Measurements from ENCODE around the gene PTPRZ1. TPM values are rescaled to one million over a fixed set of nuclear protein-coding genes. Genes with fewer than 3 reads are reported as not detected.

Gene PTPRZ1
- total RNA-seq, 4 donors from 2014 or later = 0.75 to 1.1 (median 0.98) TPM; not detected in 1

DNA sequence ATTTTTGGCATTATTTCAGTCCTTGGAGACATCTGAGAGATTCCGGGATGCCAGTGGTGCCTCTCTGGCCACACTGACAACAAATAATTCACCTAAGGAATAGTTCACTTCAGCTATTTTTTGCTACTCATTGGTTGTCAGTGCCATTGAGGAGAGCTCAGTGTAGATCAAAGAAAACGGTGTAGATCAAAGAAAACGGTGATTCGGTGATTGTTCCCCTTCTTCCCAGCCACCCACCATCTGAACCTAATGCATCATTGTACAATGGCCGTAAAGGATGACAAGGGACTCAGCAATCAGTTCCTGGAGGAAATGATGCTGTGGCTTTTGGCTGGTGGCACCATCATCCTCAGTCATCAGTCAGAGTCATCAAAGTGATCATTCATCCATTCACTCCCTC, 80.6 kb downstream of the PTPRZ1 start:
- TF ChIP-seq, protein P1, sequence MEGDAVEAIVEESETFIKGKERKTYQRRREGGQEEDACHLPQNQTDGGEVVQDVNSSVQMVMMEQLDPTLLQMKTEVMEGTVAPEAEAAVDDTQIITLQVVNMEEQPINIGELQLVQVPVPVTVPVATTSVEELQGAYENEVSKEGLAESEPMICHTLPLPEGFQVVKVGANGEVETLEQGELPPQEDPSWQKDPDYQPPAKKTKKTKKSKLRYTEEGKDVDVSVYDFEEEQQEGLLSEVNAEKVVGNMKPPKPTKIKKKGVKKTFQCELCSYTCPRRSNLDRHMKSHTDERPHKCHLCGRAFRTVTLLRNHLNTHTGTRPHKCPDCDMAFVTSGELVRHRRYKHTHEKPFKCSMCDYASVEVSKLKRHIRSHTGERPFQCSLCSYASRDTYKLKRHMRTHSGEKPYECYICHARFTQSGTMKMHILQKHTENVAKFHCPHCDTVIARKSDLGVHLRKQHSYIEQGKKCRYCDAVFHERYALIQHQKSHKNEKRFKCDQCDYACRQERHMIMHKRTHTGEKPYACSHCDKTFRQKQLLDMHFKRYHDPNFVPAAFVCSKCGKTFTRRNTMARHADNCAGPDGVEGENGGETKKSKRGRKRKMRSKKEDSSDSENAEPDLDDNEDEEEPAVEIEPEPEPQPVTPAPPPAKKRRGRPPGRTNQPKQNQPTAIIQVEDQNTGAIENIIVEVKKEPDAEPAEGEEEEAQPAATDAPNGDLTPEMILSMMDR (IDR thresholded peaks at IDR 0.05; ENCODE audit: low read depth) = no peak

DNA sequence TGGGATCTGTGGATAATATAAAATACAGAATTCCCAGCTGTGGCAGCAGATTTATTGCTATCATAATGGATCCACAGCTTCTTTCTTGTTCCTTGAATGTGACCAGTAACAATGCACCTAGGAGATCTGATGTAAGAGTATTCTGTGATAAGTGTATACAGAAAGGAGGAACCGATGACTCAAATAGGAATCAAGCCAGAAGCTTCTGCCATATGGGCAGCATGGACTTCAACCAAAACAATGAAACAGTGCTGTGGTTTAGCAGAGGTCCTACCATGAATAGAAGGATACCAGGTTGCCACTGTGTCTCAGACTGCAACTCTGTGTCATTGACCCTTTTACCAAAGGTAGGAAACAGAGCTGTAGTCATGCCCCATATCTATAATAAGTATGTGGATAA, 81.8 kb downstream of the PTPRZ1 start:
- TF ChIP-seq, protein P1 (IDR thresholded peaks at IDR 0.05; ENCODE audit: low read depth) = no peak

DNA sequence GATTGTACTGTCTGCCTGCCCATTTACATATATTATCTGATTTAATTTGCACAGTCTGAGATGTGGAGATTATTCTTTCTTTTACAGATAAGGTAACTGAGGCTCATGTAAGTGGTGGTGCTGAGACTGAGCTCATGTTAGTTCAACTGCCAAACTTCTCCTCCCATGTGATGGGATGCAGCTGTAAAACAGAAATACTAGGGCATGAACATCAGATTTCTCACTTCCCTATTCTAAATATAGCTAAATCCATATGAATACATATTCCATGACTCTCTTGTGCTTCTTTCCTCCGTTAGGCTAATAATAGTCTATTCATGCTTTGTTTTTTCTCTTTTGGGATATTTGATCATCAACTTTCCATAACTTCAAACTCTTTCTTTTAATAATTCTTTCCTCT, 84.7 kb downstream of the PTPRZ1 start:
- TF ChIP-seq, protein P1 (IDR thresholded peaks at IDR 0.05; ENCODE audit: low read depth) = no peak

DNA sequence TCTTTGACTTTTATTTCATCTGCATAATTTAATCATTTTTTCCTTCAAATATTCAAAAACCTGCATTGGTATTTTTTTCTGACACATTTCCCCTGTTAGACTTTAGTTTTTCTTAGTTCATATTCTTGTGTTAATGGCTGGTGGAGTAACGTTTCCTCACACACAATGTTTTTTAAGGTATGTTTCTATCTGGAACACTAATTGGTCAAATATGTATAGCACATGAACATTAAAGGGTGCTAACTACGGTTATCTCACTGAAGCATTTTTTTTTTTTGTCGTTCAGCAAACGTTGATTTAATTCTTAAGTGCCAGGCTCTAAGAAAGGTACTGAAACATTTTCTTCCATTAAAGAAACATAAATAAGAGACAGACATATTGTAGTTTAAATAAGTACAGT, 87.7 kb downstream of the PTPRZ1 start:
- TF ChIP-seq, protein P1 (IDR thresholded peaks at IDR 0.05; ENCODE audit: low read depth) = no peak

DNA sequence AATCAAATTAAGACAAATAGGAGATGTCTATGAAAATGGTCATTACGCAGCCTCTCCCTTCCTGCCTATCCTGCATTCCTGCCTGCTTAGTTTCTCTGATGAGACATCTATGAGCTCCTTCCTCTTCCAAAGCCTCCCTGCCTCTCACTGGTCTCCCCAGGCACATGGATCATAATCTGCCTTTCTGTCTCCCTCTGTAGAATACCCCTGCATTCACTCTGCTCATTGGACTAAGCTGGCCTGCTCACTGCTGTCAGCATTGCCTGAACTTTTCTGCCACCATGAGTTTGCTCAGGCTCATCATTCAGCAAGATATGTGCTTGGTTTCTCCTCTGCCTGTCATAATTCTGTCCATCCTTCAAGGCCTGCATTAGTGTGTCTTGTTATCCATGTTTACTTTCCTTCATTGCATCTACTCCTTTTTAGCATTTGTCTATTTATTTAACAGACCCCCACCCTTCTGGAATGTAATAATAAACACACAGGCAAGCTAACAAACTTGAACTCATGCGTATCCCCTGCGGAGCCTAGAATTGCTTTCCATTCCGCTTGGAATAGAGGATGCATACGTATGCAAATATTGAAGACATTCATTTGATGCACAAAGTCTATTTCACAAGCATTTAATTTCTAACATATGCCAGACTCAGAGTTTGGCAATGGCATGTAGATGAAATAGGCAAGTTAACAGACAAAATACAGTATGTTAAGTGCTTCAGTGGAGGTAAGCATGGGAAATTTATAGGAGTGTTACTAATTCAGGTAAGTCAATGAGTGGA, 88.3 kb downstream of the PTPRZ1 start:
- TF ChIP-seq, protein P1 (IDR thresholded peaks at IDR 0.05; ENCODE audit: low read depth) = no peak

DNA sequence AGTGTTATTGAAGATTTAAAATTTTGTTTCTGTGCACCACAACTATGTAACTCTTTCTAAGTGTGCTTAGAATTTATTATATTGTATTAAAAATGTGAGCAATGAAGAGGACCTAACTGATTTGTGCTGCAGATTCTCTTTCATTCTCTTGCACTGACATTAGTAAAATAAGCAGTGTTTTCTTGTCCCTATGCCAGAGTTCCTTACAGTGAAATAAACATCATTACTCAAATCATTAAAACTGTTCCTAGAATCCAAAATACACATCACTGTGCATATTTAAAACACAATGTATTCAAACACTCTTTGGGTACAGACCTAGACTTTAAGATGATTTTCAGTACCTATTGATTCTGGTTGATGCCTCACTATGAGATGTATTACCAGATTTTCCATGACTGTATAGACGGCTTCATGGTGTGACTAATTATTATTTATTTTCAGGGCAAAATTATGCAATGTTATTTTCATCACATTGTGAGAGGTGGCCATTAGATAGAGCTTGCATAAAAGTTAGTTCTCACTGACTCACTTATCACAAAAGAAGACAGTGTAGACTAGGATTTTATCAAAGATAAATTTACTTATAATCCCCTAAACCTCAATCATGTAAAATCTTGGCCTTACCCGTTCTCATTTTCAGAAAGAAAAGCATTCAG, 93.4 kb downstream of the PTPRZ1 start:
- TF ChIP-seq, protein P1 (IDR thresholded peaks at IDR 0.05; ENCODE audit: low read depth) = no peak

DNA sequence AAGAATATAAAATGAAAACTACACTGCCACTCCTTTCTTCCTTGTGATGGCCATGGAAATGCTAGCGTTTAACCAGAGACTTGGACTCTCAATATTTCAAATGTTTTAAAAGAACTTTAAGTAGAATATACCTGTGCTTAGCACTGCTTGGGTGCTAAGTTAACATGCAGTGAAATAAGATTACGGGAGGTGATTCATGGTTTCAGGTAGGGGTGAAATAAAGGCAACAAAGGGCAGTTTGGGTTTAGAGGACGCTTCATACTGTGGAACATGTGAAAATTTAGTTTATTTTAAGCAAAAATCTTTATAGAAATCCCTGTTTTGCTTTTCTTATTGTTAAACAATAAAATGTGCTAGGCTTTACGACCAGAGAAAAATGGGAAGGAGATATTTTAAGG, 94.0 kb downstream of the PTPRZ1 start:
- TF ChIP-seq, protein P1 (IDR thresholded peaks at IDR 0.05; ENCODE audit: low read depth) = no peak
